OCI-LY1 (cell line): ENCODE data around the gene TMPRSS11D.

ENCODE experiments used
- CTCF ChIP-seq: fragments of 200-600 bp; sonication (generic), shearing (Covaris generic); IDR thresholded peaks from 2 replicates; pipeline ENCODE4 v1.5.1; 2017; ENCODE audit warnings: mild to moderate bottlenecking, antibody characterized with exemption, low read length, moderate library complexity, mixed read lengths
- EZH2 ChIP-seq: fragments of 200-600 bp; sonication (generic), shearing (Covaris generic); IDR thresholded peaks from 2 replicates; pipeline ENCODE4 v1.8.0; 2017; ENCODE audit warnings: borderline replicate concordance, mixed run types, mild to moderate bottlenecking, antibody characterized with exemption, low read length, moderate library complexity, mixed read lengths

- no peak for TF ChIP-seq CTCF
- no peak for TF ChIP-seq EZH2
These were observed 31.7 kb upstream of the TMPRSS11D start for GRCh38 chr4:67915400-67915966.
